Breast epithelium (tissue), 3 donors: ENCODE measurements around the gene SLC25A41.

Source experiments
- CTCF ChIP-seq, 3 donors: fragments of 450-650 bp; IDR thresholded peaks; one replicate each; pipeline ENCODE4 v1.5.1; 2016 to 2017; ENCODE audit warnings: antibody characterized with exemption in 3 of 3, mild to moderate bottlenecking in 3 of 3, moderate library complexity in 3 of 3
- POLR2A ChIP-seq: fragments of 450-650 bp; IDR thresholded peaks from one replicate; pipeline ENCODE4 v1.6.1; 2016; ENCODE audit warnings: antibody characterized with exemption, mild to moderate bottlenecking, moderate library complexity
- POLR2AphosphoS5 ChIP-seq, 3 donors: sonication (generic); formaldehyde crosslinking; IDR thresholded peaks; one replicate each; pipeline ENCODE4 v1.6.1; 2017; ENCODE audit warnings: antibody characterized with exemption in 3 of 3

DNA sequence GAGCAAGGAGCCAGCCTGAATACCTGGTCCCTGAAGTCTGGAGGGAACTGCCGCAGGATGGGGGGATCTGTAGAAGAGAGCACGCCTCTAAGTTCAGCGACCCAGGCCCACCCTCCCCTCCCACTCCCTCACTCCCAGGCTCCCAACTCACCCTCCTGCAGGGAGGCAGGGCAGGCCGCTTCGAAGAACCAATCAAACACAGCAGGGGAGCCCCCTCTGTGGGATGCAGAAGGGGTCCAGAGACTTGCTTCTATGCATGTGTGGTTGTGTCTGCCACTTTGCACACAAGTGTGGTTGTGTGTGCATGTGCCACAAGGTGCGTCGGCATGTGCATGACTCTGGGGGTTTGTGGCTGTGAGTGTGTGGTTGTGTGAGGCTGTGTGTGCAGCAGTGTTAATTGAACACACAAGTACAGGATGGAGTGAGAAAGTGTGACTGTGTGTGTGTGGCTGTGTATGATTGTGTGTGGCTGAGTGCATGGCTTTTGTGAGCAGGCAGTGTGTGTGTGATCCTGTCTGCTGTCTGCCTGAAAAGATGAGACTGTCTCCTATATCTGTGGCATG lies 46.4 kb upstream of the SLC25A41 start:
- TF ChIP-seq CTCF (IDR thresholded peaks at IDR 0.05) = no peak
- no peak for TF ChIP-seq POLR2AphosphoS5 (IDR thresholded peaks at IDR 0.05)
- TF ChIP-seq POLR2A = no peak
